ENCODE results near the gene CREB3L2.

CREB3L2 gene

DNA sequence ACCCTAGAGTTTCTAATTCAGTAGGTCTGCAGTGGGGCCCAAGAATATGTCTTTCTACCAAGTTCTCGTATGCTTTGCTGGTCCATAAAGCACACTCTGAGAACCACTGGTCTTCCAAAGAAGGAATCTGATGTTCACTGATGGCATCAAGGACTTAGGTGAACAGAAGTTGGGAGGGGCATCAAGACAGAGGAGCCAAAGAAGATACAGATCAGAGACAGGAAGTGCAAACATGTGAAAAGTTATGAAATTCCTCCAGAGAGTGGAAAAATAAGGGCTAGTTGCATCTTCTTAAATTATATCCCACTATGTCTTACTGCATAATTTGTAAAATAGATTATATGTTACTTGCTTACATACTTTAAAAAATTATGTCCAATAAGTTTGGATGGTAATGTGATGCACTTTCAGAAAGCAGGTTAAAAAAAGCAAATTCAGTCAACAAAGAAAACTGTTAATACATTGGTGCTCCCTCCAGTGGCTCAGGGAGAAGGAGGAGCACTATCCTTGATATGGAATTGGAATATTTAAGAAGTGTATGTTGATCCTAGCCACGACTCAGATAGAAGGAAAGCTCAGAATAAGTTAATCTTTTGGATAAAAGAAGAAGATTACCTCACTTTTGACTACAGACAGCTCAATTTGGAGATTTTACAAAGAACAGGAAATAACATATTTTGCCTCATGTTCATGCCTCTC, 35.8 kb downstream of the CREB3L2 start:
- Mint-ChIP-seq H3K27me3 (no peaks in the 10 kb centered on the region), H3K36me3 (peaks cover 6% of the 10 kb centered on the region), H3K27ac (no peak overlapping the region), H3K4me1 (peaks cover 12% of the 10 kb centered on the region), H3K9me3 (no peaks in the 10 kb centered on the region), H3K4me3 (no peak overlapping the region)
- CTCF ChIA-PET: interaction anchor here (1.0 kb wide), 1 partner anchor 16 kb away, joined by 3 read pairs; no protein-coding TSS in a partner anchor
- no peak for DNase-seq

DNA sequence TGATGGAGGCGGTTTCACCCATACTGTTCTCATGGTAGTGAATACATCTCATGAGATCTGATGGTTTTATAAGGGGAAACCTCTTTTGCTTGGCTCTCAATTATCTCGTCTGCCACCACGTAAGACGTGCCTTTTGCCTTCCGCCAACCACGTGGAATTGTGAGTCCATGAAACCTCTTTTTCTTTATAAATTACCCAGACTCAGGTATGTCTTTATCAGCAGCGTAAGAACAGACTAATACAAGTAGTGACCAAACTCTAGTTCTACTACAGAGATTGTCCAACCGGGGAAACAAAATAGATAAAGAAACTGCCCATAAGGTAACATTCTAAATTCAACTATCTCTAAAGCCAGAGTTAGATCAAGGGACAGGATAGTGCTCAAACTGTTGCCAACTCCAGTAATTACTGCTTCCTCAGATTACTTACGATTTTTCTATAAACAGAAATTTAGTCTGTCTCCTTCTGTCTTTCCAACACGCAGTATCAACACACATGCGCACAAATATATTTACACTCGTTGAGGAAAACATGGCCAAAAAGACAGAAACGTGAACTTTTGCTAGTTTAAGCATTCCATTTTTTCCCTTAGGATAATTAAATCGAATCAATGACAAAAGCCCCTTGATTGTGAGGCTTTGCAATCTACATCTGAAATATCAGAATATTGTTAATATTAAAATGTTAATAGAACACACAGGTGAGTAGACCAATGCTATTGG, 36.9 kb downstream of the CREB3L2 start:
- peaks cover 12% of the 10 kb centered on the region for H3K4me1 Mint-ChIP-seq
- no peak for DNase-seq
- H3K4me3 Mint-ChIP-seq: no peak overlapping the region
- no peak overlapping the region for H3K27ac Mint-ChIP-seq
- no peaks in the 10 kb centered on the region for H3K27me3 Mint-ChIP-seq
- CTCF ChIA-PET: no interaction called here
- H3K36me3 Mint-ChIP-seq: peaks cover 6% of the 10 kb centered on the region
- H3K9me3 Mint-ChIP-seq: no peaks in the 10 kb centered on the region

DNA sequence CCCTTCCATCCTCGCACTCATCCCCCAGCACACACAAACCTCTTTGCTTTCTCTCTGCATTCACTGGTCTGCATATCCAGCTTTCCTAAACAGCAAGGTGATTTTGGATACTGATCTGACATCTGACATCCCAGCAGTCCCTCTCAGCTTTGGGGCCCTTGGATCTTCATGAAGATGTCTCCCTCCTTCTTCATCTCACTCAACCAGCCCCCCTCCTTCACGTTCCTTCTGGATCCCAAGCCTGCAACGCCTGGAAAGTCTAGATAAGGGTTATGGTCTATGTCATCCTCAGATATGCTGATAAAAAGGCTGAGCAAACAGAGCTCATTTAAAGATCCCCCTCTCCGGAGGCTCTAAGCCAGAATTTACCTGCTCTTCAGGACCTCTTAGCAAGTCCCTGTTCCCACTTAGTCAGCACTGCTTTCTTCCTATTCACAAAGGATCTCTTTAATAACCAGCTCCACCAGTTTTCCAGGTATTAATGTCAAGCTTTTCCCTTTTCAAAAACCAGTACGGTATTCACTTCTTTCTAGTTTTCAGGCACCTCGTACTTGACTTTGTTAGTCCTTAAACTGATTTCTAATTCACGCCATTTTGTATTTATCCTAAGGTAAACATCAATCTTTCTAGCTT, 38.9 kb downstream of the CREB3L2 start:
- no peak overlapping the region for H3K4me3 Mint-ChIP-seq
- H3K36me3 Mint-ChIP-seq: peaks cover 4% of the 10 kb centered on the region
- peaks cover 12% of the 10 kb centered on the region for H3K4me1 Mint-ChIP-seq
- no peak overlapping the region for H3K27ac Mint-ChIP-seq
- CTCF ChIA-PET: no interaction called here
- no peaks in the 10 kb centered on the region for H3K9me3 Mint-ChIP-seq
- no peak for DNase-seq
- no peaks in the 10 kb centered on the region for H3K27me3 Mint-ChIP-seq

DNA sequence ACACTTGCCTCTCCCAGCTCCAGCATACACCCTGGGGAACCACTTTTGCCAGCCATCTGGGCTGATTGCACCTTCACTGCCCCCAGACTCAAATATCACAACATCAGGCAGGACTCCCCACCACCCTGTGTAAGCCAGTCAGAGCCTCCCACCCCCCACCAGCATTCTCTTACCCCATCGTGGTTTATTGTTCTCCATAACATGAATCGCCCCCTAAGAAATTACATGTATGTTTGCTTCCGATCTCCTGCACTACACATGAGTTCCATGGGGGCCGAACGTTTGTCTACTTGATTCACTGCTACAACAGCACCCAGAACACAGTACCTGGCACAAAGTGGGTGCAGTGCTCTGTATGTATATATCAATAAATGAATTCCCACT, 39.4 kb downstream of the CREB3L2 start:
- CTCF ChIA-PET: no interaction called here
- H3K4me3 Mint-ChIP-seq: no peak overlapping the region

DNA sequence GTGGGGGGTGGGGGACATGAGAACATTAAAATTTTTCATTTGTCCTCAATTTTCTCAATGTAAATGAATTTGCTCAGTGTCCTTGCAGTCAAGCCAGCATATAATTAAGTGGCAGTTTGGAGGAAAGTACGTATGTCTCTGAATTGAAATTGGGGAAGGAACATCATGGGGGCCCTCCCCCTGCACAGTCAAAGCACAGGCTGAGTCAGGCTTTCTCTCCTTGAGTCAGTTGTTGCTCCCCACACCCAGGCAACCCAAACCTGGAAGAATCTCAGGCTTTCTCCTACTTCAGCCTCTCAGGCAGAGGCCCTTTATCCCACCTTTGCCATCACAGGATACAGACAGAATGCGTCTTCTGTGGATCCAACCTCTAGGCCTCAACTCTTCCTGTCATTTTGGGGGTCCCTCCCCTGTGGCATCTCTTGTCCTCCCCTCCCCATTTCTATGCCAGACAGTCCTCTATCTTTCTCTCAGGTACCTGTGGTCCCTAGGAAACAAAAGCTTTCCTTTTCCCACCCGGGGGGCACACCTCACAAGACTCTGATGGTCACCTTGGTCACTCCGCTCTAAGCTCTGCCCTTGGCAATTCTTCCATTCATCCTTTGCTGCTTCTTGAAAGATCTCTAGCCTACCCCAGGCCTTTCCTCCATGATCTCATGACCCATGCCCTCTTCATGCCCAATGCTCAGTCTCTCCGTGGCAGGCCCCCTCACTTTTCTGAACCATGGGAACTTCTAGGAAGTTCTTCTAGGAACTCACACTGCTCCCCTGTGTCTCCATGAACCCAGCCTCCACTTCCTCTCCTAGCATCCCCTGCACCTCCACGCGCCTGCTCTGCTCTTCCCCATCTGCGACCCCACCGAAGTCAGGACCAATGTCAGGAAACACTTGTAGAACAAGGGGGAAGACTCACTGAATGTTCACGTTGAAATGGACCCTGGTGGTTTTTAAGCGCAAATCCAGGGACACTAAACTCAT, 40.4 kb downstream of the CREB3L2 start:
- Mint-ChIP-seq H3K36me3 (peaks cover 10% of the 10 kb centered on the region), H3K27me3 (no peaks in the 10 kb centered on the region), H3K4me1 (peaks cover 7% of the 10 kb centered on the region), H3K9me3 (no peaks in the 10 kb centered on the region), H3K4me3 (no peak overlapping the region), H3K27ac (no peak overlapping the region)
- DNase-seq: no peak
- CTCF ChIA-PET: no interaction called here

More for the DNA sequence above, 39.4 kb downstream of the CREB3L2 start:
- H3K27ac Mint-ChIP-seq: no peak overlapping the region
- no peaks in the 10 kb centered on the region for H3K9me3 Mint-ChIP-seq
- peaks cover 9% of the 10 kb centered on the region for H3K4me1 Mint-ChIP-seq
- no peaks in the 10 kb centered on the region for H3K27me3 Mint-ChIP-seq
- H3K36me3 Mint-ChIP-seq: peaks cover 4% of the 10 kb centered on the region
- DNase-seq: no peak

DNA sequence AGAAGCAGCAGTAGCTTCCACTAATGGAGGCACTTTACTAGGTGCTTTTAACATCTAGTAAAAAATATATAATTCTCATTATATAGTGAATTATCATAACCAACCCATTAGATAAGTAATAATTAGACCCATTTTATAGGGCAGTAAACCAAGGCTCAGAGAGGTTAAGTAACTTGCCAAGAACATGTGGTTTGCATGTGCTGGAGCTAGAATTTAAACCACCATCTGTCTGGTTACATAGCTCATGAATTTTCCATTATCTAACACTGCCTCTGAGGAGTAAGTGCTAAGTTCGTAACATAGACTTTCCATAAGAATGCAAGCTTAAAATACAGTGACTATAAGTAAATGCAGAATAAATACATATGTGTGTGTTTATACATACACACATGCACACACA, 41.9 kb downstream of the CREB3L2 start:
- Mint-ChIP-seq H3K9me3 (no peaks in the 10 kb centered on the region), H3K4me3 (no peak overlapping the region), H3K4me1 (no peaks in the 10 kb centered on the region), H3K27ac (no peak overlapping the region), H3K36me3 (peaks cover 10% of the 10 kb centered on the region), H3K27me3 (no peaks in the 10 kb centered on the region)
- no peak for DNase-seq
- CTCF ChIA-PET: interaction anchor here (0.9 kb wide), 1 partner anchor 37 kb away, joined by 3 read pairs; no protein-coding TSS in a partner anchor

DNA sequence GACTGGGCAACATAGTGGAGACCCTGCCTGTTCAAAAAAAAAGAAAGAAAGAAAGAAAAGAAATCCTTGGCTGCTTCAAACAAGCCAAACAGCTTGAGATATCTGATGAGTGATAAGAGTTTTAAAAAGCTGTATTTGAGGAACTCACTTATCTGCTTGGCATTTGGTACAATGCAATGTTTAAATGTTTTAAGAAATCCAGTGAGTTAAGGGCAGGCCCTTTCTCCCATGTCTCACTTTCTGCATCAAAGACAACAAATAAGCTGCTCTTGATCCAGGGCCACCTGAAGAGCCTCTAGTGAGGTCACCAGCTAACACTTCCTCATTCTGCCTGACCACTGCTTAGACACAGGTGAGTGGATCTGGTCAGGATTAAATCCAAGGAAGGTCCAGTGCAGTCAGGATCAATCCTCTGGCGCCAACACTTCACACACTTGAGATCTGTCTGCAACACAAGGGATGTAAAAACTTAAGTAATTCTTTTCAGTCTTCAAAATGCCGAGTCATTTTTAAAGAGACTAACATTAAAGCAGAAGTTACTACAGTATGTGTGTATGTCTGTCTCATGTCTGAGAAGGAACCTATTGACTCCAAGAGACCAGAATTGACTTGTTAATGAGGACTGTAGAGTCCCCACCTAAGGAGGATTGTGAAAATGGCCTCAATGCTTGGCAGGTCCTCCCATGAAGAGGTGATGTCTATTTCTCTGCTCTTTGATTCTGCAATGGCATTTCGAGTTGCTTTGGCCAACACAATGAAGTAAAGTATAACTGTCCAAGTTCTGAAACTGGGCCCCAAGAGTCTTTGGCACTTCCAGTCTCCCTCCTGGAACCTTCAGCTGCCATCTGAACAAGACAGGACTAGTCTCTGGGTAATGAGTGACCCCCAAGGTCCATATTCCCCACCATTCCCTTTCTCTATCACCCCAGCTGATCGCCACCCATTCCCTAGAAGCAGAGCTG, 43.1 kb downstream of the CREB3L2 start:
- no peak for DNase-seq
- Mint-ChIP-seq H3K4me3 (no peak overlapping the region), H3K36me3 (peaks cover 10% of the 10 kb centered on the region), H3K4me1 (no peaks in the 10 kb centered on the region), H3K27ac (no peak overlapping the region), H3K27me3 (no peaks in the 10 kb centered on the region), H3K9me3 (no peaks in the 10 kb centered on the region)
- CTCF ChIA-PET: interaction anchor here (0.9 kb wide), 1 partner anchor 35 kb away, joined by 3 read pairs; no protein-coding TSS in a partner anchor

DNA sequence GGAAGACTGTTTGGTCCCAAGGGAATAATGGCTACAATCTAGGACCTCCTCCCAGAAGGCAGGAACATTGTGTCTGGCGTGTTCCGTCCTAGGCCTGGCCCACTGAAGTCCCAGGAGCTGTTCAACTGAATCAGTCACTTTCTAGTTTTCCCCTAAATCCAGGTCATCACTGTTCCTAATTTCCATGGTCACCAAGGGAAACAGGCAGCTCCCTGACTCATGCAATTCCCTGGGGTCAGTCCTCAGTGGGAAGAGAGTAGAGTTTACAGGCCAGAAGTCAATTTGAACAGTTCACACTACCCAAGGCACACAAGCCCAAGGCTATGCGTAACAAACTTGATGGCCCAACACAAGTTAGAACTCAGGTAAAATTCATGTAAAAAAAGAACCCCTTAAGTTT, 44.0 kb downstream of the CREB3L2 start:
- peaks cover 10% of the 10 kb centered on the region for H3K36me3 Mint-ChIP-seq
- CTCF ChIA-PET: no interaction called here

DNA sequence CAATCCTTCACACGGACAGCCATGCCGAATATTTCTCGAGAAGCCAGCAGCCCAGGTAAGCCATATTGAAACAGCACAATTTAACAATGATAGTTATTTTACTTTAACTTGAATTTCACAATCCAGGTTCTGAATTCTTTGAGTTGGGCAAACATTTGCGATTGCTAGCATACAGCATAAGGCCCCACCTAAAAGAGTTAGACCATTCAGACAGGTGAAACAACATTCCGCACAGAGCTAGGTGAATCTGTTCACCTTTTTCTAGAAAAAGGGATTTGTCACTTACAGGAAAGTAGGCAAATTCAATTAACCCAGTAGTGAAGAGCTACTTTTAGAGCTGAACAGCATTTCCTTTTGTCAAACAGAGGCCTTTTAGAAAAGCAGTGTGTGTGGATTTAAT, 45.3 kb downstream of the CREB3L2 start:
- no peak for DNase-seq
- Mint-ChIP-seq H3K4me3 (no peak overlapping the region), H3K4me1 (peaks cover 5% of the 10 kb centered on the region), H3K27me3 (no peaks in the 10 kb centered on the region), H3K36me3 (peaks cover 8% of the 10 kb centered on the region), H3K27ac (no peak overlapping the region), H3K9me3 (no peaks in the 10 kb centered on the region)
- CTCF ChIA-PET: no interaction called here

More for the DNA sequence above, 44.0 kb downstream of the CREB3L2 start:
- H3K27ac Mint-ChIP-seq: no peak overlapping the region
- H3K4me1 Mint-ChIP-seq: no peaks in the 10 kb centered on the region
- no peaks in the 10 kb centered on the region for H3K9me3 Mint-ChIP-seq
- no peak overlapping the region for H3K4me3 Mint-ChIP-seq
- H3K27me3 Mint-ChIP-seq: no peaks in the 10 kb centered on the region
- no peak for DNase-seq

DNA sequence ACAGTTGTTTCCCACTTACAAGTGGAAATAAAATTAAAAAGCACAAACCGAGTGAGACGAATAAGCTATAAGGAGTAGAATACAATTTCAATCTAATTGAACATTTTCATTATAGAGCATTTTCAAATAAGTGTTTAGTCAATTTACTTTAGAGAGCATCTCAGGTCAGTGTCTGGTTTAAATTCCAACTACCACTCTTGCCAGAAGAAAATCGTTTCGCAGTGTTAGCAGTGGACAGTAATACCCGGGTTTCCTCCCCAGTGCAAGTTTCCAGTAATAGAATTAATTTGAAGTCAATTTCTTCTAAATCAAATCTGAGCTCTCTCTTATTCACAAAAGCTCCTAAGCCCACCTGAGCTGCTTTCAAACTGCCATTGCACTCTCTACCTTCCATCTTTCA, 45.7 kb downstream of the CREB3L2 start:
- DNase-seq: no peak
- Mint-ChIP-seq H3K4me3 (no peak overlapping the region), H3K27me3 (no peaks in the 10 kb centered on the region), H3K36me3 (peaks cover 8% of the 10 kb centered on the region), H3K27ac (no peak overlapping the region), H3K4me1 (peaks cover 6% of the 10 kb centered on the region), H3K9me3 (no peaks in the 10 kb centered on the region)
- CTCF ChIA-PET: interaction anchor here (0.5 kb wide), 1 partner anchor 859 kb away, joined by 3 read pairs; no protein-coding TSS in a partner anchor

DNA sequence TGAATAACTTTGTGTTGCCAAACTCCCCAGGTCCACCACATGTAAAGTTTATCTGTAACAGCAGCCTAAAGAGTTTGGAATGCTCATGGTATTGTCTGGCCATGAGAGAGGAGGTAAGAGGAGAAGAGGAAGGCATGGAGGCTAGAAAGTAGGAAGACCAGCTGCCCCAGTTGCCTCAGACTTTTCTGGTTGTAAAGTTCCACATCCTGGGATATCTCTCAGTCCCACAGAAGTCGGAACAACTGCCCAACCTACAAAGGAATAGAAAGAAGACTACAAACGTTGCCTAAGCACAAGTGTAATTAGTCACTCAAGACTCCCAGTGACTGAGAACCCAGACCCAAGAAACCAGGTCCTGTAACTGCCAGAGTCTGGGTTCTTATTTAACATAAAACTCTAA, 47.3 kb downstream of the CREB3L2 start:
- CTCF ChIA-PET: no interaction called here
- no peaks in the 10 kb centered on the region for H3K9me3 Mint-ChIP-seq
- no peak overlapping the region for H3K4me3 Mint-ChIP-seq
- no peaks in the 10 kb centered on the region for H3K27me3 Mint-ChIP-seq
- peaks cover 16% of the 10 kb centered on the region for H3K4me1 Mint-ChIP-seq
- peaks cover 8% of the 10 kb centered on the region for H3K36me3 Mint-ChIP-seq
- DNase-seq: no peak
- H3K27ac Mint-ChIP-seq: no peak overlapping the region

DNA sequence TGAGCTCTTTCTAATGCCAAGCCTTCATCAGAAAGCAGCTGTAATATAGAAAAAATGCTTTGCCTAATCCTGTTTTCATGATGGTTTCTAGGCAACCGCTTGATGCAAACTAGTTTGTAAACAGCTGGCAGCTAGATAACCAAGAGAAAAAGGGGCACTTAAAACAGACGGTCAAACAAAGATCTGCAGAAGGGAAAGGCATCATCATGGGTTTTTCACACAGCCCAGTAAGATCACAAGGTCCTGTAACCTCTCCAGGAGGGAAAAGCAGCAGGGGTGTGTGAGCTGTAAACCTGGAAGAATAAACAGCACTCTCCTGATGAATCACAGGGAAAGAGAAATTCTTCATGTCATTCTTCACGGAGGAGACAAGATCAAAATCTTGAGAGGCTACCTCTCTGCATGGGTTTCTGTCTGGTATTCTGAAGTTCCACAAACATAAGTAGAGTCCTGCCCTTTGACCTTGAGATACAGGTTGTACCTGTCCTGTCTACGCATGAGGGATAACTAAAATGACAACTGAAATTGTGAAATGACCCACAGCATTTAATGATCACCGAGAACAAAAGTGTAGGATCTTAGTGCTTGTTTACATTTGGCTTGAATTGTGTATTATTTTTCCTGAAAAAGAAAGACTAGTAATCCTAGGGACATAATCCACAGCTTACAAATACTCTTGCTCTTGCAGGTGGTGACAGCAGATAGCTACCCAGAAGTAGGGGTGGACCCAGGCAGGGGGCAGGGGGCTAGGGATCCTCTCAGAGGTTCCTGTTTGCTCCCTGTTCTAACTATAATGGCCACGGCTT, 48.0 kb downstream of the CREB3L2 start:
- H3K4me3 Mint-ChIP-seq: no peak overlapping the region
- CTCF ChIA-PET: no interaction called here
- no peak overlapping the region for H3K27ac Mint-ChIP-seq
- peaks cover 8% of the 10 kb centered on the region for H3K36me3 Mint-ChIP-seq
- H3K4me1 Mint-ChIP-seq: peaks cover 16% of the 10 kb centered on the region
- no peaks in the 10 kb centered on the region for H3K9me3 Mint-ChIP-seq
- no peaks in the 10 kb centered on the region for H3K27me3 Mint-ChIP-seq
- no peak for DNase-seq
